AG09309 (cell line): Measurements from ENCODE around the gene ACOT7.

Experiments
- DNase-seq: peaks from one replicate; pipeline ENCODE4 v3.0.0-alpha.2; 2010; ENCODE audit warnings: low read depth
- H3K4me3 ChIP-seq: 2 replicates; pipeline ENCODE4 v1.5.1; 2011; ENCODE audit warnings: mild to moderate bottlenecking, low read depth, low read length, moderate library complexity; ENCODE audit not compliant: control insufficient read depth
- TF ChIP-seq, protein P1 (sequence below): IDR thresholded peaks from 2 replicates; pipeline ENCODE4 v1.5.1; 2011; ENCODE audit warnings: mild to moderate bottlenecking, low read depth, low read length, inconsistent platforms; ENCODE audit not compliant: insufficient read depth, control insufficient read depth; ENCODE audit errors: missing control alignments

The ACOT7 gene

DNA sequence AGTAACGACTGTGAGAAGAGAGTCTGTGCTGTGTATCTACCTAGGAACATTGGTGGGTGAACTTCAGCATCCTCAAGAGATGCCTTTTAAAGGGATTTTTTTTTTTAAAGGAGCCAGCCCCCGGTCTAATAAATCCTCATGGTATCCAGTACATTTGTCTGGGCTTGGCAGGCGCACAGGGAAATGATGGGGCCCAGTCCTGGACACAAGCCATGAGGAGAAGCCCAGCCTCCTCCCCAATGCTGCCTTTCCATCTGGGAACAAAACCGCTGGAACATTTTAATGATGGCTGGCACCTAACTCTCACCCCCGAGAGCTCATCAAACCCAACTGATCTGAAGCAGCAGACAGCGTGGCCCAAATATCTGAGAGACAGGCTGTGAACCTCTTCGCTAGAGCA is 64.2 kb downstream of the ACOT7 start:
- TF ChIP-seq, protein P1, sequence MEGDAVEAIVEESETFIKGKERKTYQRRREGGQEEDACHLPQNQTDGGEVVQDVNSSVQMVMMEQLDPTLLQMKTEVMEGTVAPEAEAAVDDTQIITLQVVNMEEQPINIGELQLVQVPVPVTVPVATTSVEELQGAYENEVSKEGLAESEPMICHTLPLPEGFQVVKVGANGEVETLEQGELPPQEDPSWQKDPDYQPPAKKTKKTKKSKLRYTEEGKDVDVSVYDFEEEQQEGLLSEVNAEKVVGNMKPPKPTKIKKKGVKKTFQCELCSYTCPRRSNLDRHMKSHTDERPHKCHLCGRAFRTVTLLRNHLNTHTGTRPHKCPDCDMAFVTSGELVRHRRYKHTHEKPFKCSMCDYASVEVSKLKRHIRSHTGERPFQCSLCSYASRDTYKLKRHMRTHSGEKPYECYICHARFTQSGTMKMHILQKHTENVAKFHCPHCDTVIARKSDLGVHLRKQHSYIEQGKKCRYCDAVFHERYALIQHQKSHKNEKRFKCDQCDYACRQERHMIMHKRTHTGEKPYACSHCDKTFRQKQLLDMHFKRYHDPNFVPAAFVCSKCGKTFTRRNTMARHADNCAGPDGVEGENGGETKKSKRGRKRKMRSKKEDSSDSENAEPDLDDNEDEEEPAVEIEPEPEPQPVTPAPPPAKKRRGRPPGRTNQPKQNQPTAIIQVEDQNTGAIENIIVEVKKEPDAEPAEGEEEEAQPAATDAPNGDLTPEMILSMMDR, result no peak
- H3K4me3 ChIP-seq, result no peak overlapping the region
- no peak for DNase-seq

- DNase-seq, result no peak
- TF ChIP-seq, protein P1, result no peak
- H3K4me3 ChIP-seq, result no peak overlapping the region
Measured at GRCh38 chr1:6328696-6329095, 64.9 kb downstream of the ACOT7 start.

DNA sequence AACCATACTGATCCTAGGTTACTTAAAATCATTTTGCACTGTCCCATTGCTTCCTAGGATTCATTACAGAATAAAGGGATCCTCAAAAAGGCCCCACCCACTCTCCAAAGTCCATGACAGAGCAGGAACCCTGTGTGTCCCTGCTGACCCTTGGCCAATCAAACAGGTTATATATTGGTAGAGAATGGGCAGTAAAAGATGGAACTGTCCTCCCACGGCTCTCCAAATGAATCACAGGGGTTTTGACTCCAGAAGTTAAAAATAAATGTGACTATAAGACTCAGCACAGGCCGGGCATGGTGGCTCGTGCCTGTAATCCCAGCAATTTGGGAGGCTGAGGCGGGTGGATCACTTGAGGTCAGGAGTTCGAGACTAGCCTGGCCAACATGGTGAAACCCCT is 65.5 kb downstream of the ACOT7 start:
- H3K4me3 ChIP-seq, result no peak overlapping the region
- TF ChIP-seq, protein P1, result no peak
- no peak for DNase-seq

GRCh38 chr1:6325482-6325881 is 68.1 kb downstream of the ACOT7 start:
- H3K4me3 ChIP-seq, result no peak overlapping the region
- TF ChIP-seq, protein P1, result no peak
- no peak for DNase-seq

GRCh38 chr1:6322161-6322560 is 71.4 kb downstream of the ACOT7 start:
- TF ChIP-seq, protein P1, result no peak
- DNase-seq, result no peak
- H3K4me3 ChIP-seq, result no peak overlapping the region

GRCh38 chr1:6321205-6321604 is 72.4 kb downstream of the ACOT7 start:
- H3K4me3 ChIP-seq, result no peak overlapping the region
- no peak for DNase-seq
- TF ChIP-seq, protein P1, result no peak

DNA sequence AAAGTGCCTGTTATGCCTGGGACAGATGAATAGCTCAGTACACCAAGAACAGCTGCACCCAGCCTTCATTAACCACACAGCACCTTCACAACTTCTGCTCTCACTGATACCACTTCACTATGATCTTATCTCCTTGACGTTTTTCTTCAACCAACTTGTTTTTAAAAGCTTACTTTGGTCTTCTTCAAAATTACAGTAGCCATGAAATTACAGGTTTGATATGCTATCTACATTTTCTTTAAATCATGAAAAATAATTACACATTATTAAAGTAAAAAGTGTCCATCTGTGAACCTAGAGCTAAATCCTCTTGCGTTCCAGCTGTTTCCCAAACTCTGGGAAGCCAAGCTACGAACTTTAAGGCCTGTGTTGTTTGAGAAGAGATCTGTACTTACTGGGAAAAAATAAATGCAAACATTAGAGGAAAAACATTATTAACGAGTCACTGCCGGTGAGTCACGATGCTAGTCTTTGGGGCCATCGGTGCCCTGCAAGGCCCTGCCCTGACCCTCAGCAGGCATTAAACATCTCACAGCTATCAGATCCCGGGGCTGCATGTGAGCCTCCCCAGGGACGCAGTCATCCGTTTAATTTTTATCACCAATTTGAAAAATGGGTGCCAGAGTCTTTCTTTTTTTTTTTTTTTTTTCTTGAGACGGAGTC is 76.3 kb downstream of the ACOT7 start:
- TF ChIP-seq, protein P1, result no peak
- H3K4me3 ChIP-seq, result no peak overlapping the region
- DNase-seq, result no peak
